Measurements from ENCODE around the gene MAGEB17.

- TF ChIP-seq POLR2A (IDR thresholded peaks at IDR 0.05) (no peak), CTCF (IDR thresholded peaks at IDR 0.05) (no peak), EP300 (IDR thresholded peaks at IDR 0.05) (no peak)
Measured at GRCh38 chrX:16172391-16172790, 5.1 kb downstream of the MAGEB17 start.
